GM23338 (cell line): Measurements from ENCODE around the gene NTN1. TPM values are rescaled to one million over a fixed set of nuclear protein-coding genes. Genes with fewer than 3 reads are reported as not detected.

Experiments used
- ATAC-seq: fragments of 200-7000 bp; cut with Tn5 transposase; 3 replicates; pipeline ENCODE4 v1.9.1; 2020
- DNase-seq: peaks from one replicate; pipeline ENCODE4 v3.0.0-alpha.2; 2015; ENCODE audit warnings: low spot score
- H2AFZ ChIP-seq: fragments of 200-600 bp; sonication (generic); 2 replicates; pipeline ENCODE4 v1.8.0; 2016; ENCODE audit warnings: antibody characterized with exemption, mild to moderate bottlenecking, moderate library complexity
- H3F3A ChIP-seq: fragments of 200-600 bp; sonication (generic); replicated peaks from 2 replicates; pipeline ENCODE4 v1.8.0; 2017; ENCODE audit warnings: antibody characterized with exemption, mixed run types, low read depth
- H3K27ac ChIP-seq: fragments of 200-600 bp; sonication (generic); 2 replicates; pipeline ENCODE4 v1.6.1; 2016; ENCODE audit warnings: low read depth
- H3K27me3 ChIP-seq: fragments of 200-600 bp; sonication (generic); 2 replicates; pipeline ENCODE4 v1.8.0; 2016; ENCODE audit warnings: mild to moderate bottlenecking, mixed run types, moderate library complexity; ENCODE audit not compliant: insufficient read depth
- H3K36me3 ChIP-seq: fragments of 200-600 bp; sonication (generic); 2 replicates; pipeline ENCODE4 v1.8.0; 2016; ENCODE audit warnings: mild to moderate bottlenecking; ENCODE audit not compliant: insufficient read depth
- H3K4me1 ChIP-seq: fragments of 200-600 bp; sonication (generic); 2 replicates; pipeline ENCODE4 v1.8.0; 2016; ENCODE audit warnings: mild to moderate bottlenecking, moderate library complexity; ENCODE audit not compliant: insufficient read depth
- H3K4me2 ChIP-seq: fragments of 200-600 bp; sonication (generic); 2 replicates; pipeline ENCODE4 v1.7.1; 2017; ENCODE audit warnings: mixed run types
- H3K4me3 ChIP-seq: fragments of 200-600 bp; sonication (generic); 2 replicates; pipeline ENCODE4 v1.6.1; 2016; ENCODE audit warnings: mixed run types
- H3K79me2 ChIP-seq: fragments of 200-600 bp; sonication (generic); replicated peaks from 2 replicates; pipeline ENCODE4 v1.8.0; 2017; ENCODE audit warnings: mild to moderate bottlenecking; ENCODE audit not compliant: insufficient read depth
- H3K9me2 ChIP-seq: fragments of 200-600 bp; sonication (generic); 2 replicates; pipeline ENCODE4 v1.8.0; 2017; ENCODE audit not compliant: insufficient read depth
- H4K20me1 ChIP-seq: fragments of 200-600 bp; sonication (generic); replicated peaks from 2 replicates; pipeline ENCODE4 v1.8.0; 2017; ENCODE audit warnings: mild to moderate bottlenecking; ENCODE audit not compliant: insufficient read depth
- H3K27ac Mint-ChIP-seq: 2 replicates; pipeline ENCODE4 v1.8.0; 2020; ENCODE audit warnings: inconsistent platforms, mild to moderate bottlenecking, moderate library complexity, mixed read lengths
- H3K27me3 Mint-ChIP-seq: 3 replicates; pipeline ENCODE4 v1.8.0; 2022; ENCODE audit warnings: low read depth, mild to moderate bottlenecking, moderate library complexity, mixed read lengths, inconsistent platforms; ENCODE audit not compliant: insufficient read depth, poor library complexity
- H3K36me3 Mint-ChIP-seq: 3 replicates; pipeline ENCODE4 v1.8.0; 2021; ENCODE audit warnings: low read depth, mild to moderate bottlenecking, inconsistent platforms, moderate library complexity, mixed read lengths
- H3K4me1 Mint-ChIP-seq: 3 replicates; pipeline ENCODE4 v1.8.0; 2020; ENCODE audit warnings: mild to moderate bottlenecking, inconsistent platforms, mixed read lengths
- H3K4me3 Mint-ChIP-seq: 3 replicates; pipeline ENCODE4 v1.8.0; 2021; ENCODE audit warnings: moderate library complexity, mild to moderate bottlenecking, inconsistent platforms, mixed read lengths
- H3K9me3 Mint-ChIP-seq: 3 replicates; pipeline ENCODE4 v1.8.0; 2020; ENCODE audit warnings: moderate library complexity, mild to moderate bottlenecking, inconsistent platforms, mixed read lengths
- CREB1 ChIP-seq: fragments of 250-450 bp; sonication (Bioruptor Pico); IDR thresholded peaks from 2 replicates; pipeline ENCODE4 v1.5.0; 2020; ENCODE audit warnings: low read depth, mild to moderate bottlenecking, moderate library complexity
- CTCF ChIP-seq, 2 experiments: fragments of 200-600 bp in 1 of 2; sonication (generic) in 1 of 2; conservative IDR thresholded peaks; 2 replicates each; pipeline versions ENCODE4 v1.5.1 to v1.6.1; 2016 to 2017; ENCODE audit warnings: antibody characterized with exemption in 2 of 2, low read depth in 2 of 2, mild to moderate bottlenecking in 2 of 2, moderate library complexity in 1 of 2
- ETS1 ChIP-seq: IDR thresholded peaks from 2 replicates; pipeline ENCODE4 v1.6.1; 2016; ENCODE audit warnings: antibody characterized with exemption
- JUNB ChIP-seq: IDR thresholded peaks from one replicate; pipeline ENCODE4 v1.6.1; 2016; ENCODE audit warnings: antibody characterized with exemption; ENCODE audit not compliant: unreplicated experiment
- NANOG ChIP-seq: IDR thresholded peaks from 2 replicates; pipeline ENCODE4 v1.6.1; 2016; ENCODE audit warnings: antibody characterized with exemption, borderline replicate concordance
- POLR2AphosphoS5 ChIP-seq: IDR thresholded peaks from 2 replicates; pipeline ENCODE4 v1.6.1; 2016; ENCODE audit warnings: antibody characterized with exemption, low read depth
- REST ChIP-seq: IDR thresholded peaks from one replicate; pipeline ENCODE4 v1.6.1; 2018; ENCODE audit warnings: antibody characterized with exemption; ENCODE audit not compliant: unreplicated experiment
- STAT1 ChIP-seq: IDR thresholded peaks from one replicate; pipeline ENCODE4 v1.6.1; 2016; ENCODE audit warnings: antibody characterized with exemption; ENCODE audit not compliant: unreplicated experiment
- ZNF331 ChIP-seq: fragments of 250-450 bp; sonication (Bioruptor Pico); IDR thresholded peaks from 2 replicates; pipeline ENCODE4 v1.5.0; 2020; ENCODE audit warnings: low read depth, mild to moderate bottlenecking, moderate library complexity
- ZNF462 ChIP-seq: fragments of 250-450 bp; sonication (Bioruptor Pico); IDR thresholded peaks from 2 replicates; pipeline ENCODE4 v1.5.0; 2020; ENCODE audit warnings: mild to moderate bottlenecking, moderate library complexity
- polyA plus RNA-seq: library from polyadenylated mRNA; unstranded; fragments of >200 nt; fragmentation: Nextera tagmentation; extraction: Ambion mirVana; gene quantifications from 2 replicates; pipeline ENCODE4 v1.2.1, GENCODE V29; 2016
- total RNA-seq: library from RNA; depleted of rRNA; stranded (reverse); fragments of >200 nt; shearing (Covaris generic); gene quantifications from 2 replicates; pipeline ENCODE4 v1.2.3, GENCODE V29; 2014

The NTN1 gene
- total and polyA plus RNA-seq, 2 experiments from 2014 or later: 0.57 to 2.6 TPM

DNA sequence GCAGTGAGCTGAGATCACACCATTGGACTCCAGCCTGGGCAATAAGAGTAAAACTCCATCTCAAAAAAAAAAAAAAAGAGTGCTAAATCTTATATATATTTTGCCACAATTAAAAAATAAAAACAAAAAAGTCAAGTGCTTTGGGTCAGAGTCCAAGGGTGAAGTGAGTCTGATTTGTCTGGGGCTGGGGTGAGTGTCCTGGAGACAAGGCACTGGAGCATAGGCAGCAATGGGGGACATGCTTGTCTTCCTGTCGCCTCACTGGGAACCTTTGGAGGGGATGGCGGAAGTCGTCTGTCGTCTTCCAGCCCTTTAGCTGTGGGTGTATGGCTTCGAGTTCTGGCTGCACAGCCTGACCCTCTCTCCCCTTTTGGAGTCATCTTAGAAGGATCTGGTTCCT, 167.1 kb downstream of the NTN1 start:
- no peak overlapping the region for H3K4me2 ChIP-seq
- ATAC-seq (no peak), DNase-seq (no peak)
- no peak overlapping the region for H3K27ac ChIP-seq
- no peak overlapping the region for H3K27ac Mint-ChIP-seq
- H3K27me3 Mint-ChIP-seq: peaks cover 1% of the 10 kb centered on the region
- H3K36me3 ChIP-seq: no peaks in the 10 kb centered on the region
- H3K9me2 ChIP-seq: no peaks in the 10 kb centered on the region
- no peaks in the 10 kb centered on the region; the same call in 2 of the 3 replicates for H3K4me1 Mint-ChIP-seq
- H3K36me3 Mint-ChIP-seq: no peaks in the 10 kb centered on the region
- H3K4me3 ChIP-seq: no peak overlapping the region
- no peak overlapping the region for H2AFZ ChIP-seq
- no peaks in the 10 kb centered on the region for H3K9me3 Mint-ChIP-seq
- TF ChIP-seq POLR2AphosphoS5 (no peak), ZNF331 (CRISPR knock-in tag) (no peak)
- H3K4me3 Mint-ChIP-seq: no peak overlapping the region
- H3K4me1 ChIP-seq: no peaks in the 10 kb centered on the region
- no peaks in the 10 kb centered on the region for H3F3A ChIP-seq
- H3K27me3 ChIP-seq: no peaks in the 10 kb centered on the region
- no peaks in the 10 kb centered on the region for H4K20me1 ChIP-seq
- H3K79me2 ChIP-seq: no peaks in the 10 kb centered on the region

DNA sequence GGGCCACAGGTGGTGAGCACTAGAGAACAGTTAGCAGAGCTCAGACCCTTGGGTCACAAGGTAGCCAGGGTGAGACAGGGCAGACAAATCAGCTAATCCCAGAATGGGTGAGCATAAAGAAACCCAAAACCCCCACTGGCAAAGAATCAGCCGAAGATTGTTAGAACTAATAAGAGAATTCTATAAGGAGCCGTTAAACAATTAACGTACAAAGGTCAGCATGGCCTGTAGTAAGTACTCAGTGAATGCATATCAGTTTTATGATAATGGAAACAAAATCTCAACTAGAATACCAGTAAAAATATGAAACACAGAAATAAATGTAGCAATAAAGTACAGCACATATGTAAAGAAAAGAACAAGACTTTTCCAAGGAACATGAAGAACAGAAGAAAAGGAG, 168.6 kb downstream of the NTN1 start:
- H3K4me2 ChIP-seq: no peak overlapping the region
- no peak overlapping the region for H3K27ac ChIP-seq
- no peak overlapping the region for H3K4me3 ChIP-seq
- no peaks in the 10 kb centered on the region for H3K36me3 ChIP-seq
- no peaks in the 10 kb centered on the region for H3F3A ChIP-seq
- no peaks in the 10 kb centered on the region for H3K9me2 ChIP-seq
- no peak overlapping the region for H2AFZ ChIP-seq
- no peaks in the 10 kb centered on the region for H3K27me3 ChIP-seq
- Mint-ChIP-seq H3K36me3 (no peaks in the 10 kb centered on the region), H3K9me3 (no peaks in the 10 kb centered on the region), H3K4me1 (no peaks in the 10 kb centered on the region; the same call in 2 of the 3 replicates), H3K27me3 (peaks cover 4% of the 10 kb centered on the region), H3K4me3 (no peak overlapping the region), H3K27ac (no peak overlapping the region)
- DNase-seq: no peak
- no peak for ATAC-seq
- no peaks in the 10 kb centered on the region for H3K79me2 ChIP-seq
- H4K20me1 ChIP-seq: no peaks in the 10 kb centered on the region
- H3K4me1 ChIP-seq: no peaks in the 10 kb centered on the region
- TF ChIP-seq STAT1 (no peak), CREB1 (CRISPR knock-in tag) (no peak), JUNB (no peak), ETS1 (no peak), CTCF (conservative IDR thresholded peaks at IDR 0.05; ENCODE audit: low read depth in 2 of 2) (no peak), ZNF462 (no peak), ZNF331 (CRISPR knock-in tag) (no peak), NANOG (no peak), REST (no peak)
